GM18505 (cell line): ENCODE results near the gene ADRM1.

Experiments used
- ATAC-seq: cut with Tn5 transposase; IDR thresholded peaks from one replicate; pipeline ENCODE4 v1.9.1; 2021; ENCODE audit not compliant: unreplicated experiment
- POLR2A ChIP-seq: IDR thresholded peaks from 4 replicates; pipeline ENCODE4 v1.6.1; 2011; ENCODE audit warnings: borderline replicate concordance; ENCODE audit not compliant: insufficient read depth, insufficient read length; ENCODE audit errors: extremely low read depth

Gene ADRM1

GRCh38 chr20:62269378-62269777, 33.4 kb upstream of the ADRM1 start:
- no peak for TF ChIP-seq POLR2A
- ATAC-seq: no peak

- TF ChIP-seq POLR2A: no peak
- ATAC-seq: no peak
These were observed 32.9 kb upstream of the ADRM1 start for GRCh38 chr20:62269871-62270270.

DNA sequence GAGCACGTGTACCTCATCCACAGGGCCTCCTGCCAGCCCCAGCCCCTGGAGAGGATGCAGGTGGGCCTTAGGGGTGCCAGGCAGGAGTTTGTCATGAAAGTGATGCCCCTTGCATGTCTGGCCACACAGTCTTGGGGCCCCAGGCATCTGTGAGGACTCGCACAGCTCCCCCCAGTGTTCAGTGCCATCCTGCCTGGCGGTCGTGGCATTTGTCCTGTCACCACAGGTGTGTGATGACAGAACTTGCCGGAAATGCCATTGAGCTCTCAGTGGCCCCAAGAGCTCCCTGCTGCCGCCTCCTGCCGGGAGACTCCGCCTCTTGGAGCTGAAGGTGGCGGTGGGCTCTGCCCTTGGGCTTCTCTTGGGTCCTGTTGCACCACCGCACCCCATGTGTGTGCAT, 30.6 kb upstream of the ADRM1 start:
- no peak for ATAC-seq
- no peak for TF ChIP-seq POLR2A

DNA sequence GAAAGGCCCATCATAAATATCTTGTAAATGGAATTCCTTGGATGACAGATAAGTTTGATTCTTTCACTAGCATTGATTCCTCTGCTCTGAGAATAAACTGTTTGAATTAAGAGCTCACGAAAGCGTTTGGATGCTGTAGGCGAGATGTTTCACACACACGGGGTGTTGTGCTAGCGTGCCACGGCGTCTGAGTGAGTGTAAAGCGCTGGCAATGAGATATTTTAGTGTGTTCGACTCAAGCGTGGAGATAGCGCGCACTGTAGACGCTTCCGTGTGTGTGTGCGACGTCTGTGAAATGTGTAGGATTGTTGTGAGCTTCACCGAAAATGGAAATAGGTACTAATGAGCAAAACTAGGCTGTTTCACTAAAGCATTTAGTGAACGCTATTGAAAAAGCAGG, 29.4 kb upstream of the ADRM1 start:
- no peak for TF ChIP-seq POLR2A
- ATAC-seq: no peak

DNA sequence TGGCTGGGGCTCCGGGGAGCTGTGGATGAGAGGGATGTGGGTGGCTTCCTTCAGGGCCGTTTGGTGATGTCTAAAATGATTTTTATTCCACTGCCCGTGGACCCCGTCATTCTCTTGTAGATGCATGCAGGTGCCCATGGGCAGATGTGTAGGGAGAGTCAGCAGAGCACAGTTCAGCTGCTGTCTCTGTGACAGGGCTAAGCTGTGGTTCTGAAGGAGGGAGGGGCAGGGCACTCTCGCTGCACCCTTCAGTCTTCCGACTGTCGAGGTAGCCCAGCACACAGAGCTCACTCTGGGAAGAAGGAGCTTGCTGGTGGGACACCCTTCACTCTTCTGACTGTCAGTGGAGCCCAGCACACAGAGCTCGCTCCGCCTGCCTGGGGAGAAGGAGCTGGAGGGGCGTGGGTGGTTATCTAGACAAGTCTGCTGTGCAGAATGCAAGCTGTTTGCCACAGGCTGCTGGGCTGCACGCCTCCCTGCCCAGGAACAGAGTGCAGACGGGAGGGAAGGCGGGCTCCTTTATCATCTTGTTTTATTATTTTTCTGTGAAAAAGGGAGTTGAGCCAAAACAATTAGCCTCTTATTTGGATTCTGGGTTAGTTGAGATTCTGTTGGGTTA, 28.4 kb upstream of the ADRM1 start:
- no peak for TF ChIP-seq POLR2A
- no peak for ATAC-seq

DNA sequence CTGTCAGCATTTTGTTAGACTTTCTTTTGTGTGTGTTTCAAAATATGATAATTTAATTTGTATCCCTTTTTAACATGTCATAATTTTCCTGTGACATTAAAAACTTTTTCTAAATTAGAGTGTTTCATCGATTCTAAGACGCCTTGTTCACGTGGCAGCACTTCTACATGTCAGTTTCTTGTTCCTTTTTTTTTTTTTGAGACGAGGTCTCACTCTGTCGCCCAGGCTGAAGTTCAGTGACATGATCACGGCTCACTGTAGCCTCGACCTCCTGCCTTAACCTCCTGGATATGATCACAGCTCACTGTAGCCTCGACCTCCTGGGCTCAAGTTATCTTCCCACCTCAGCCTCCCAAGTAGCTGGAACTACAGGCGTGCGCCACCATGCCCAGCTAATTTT, 27.6 kb upstream of the ADRM1 start:
- no peak for ATAC-seq
- TF ChIP-seq POLR2A: no peak

DNA sequence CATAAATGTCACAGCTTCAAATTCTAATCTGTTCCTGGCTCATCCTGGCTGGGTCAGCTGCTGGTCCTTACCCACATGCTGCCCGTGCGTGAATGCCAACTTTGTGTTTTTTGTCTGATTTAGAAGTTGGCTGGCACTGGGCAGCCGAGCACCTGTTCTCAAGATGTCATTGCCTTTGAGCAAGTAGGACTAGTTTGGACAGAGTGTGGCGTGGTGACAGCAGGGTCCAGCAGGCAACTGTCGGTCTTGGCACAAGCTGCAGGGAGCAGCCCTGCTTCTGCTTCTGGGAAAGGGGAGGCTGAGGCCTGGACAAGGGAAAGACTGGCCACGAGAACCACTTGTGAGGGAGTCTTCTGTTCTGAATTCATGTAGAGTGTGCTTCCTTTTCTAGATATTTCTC, 26.4 kb upstream of the ADRM1 start:
- TF ChIP-seq POLR2A: no peak
- ATAC-seq: no peak

DNA sequence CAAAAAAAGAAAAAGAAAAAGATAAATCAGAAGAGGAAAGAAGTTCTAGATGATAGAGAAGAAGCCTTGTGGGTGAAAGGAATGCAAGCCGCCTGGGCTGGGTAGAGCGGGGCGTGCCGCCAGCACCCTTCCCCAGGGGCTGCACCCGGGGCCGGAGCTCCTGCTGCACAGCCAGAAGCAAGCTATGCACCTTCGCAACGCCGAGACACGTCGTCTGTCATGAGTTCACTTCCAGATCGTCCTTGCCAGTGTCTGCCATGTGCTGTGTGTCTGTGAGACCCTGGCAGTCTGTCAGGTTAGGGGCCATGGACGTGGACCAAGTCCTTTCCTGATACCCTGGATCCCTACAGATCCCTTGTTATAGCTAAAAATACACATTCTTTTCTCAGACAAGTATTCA, 25.5 kb upstream of the ADRM1 start:
- ATAC-seq: no peak
- no peak for TF ChIP-seq POLR2A

DNA sequence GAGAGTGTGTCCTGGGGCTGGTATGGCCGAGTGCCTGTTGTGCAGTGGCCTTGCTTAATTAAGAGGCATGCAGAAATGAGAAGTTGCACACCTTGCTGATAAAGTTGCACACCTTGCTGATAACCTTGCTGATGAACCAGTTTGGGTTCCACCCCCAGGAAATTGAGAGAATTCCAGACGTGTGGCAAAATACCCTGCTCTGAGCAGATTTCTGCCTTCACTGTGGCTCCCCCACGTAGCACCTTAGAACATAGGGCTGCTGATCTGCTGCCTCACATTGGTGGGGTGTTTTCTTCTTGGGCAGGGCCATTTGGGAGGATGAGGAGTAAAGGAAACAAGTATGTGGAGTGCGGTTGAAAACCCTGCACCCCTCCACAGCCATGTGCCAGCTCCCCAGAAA, 22.5 kb upstream of the ADRM1 start:
- no peak for ATAC-seq
- no peak for TF ChIP-seq POLR2A

DNA sequence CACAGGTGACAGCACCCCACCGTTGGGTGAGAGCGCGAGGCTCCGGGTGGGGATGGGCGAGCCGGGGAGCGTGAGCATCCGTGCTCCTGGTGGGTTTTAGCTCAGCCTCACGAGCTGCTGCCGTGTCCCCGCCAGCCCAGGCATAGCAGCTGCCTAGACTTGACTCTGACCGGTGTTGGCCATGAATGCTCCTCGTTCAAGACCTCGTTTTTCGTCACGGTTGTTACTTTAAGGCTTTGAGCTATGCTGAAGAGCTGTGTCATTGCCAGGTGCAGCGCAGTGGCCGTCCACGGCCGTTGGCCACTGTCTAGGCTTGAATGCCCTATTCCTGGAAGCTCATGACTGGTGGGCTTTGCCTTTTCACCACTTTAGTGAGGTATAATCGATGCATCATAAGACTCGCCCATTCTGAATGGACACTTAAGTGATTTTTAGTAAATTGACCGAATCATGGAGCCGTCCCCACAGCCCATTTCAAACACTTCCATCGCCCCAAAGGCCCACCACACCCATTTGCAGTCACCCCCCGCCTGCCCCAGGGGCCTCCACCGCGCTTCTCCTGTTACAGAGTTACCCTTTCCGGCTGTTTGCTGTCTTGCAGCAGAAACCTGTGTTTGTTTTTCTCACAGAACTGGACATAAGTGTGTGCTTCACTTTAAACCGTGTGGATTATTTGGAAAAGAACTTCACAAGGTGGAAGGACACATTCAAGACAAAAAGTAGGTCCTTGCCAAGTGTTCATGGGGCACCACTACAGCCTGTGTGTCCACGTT, 21.4 kb upstream of the ADRM1 start:
- TF ChIP-seq POLR2A: no peak
- no peak for ATAC-seq

DNA sequence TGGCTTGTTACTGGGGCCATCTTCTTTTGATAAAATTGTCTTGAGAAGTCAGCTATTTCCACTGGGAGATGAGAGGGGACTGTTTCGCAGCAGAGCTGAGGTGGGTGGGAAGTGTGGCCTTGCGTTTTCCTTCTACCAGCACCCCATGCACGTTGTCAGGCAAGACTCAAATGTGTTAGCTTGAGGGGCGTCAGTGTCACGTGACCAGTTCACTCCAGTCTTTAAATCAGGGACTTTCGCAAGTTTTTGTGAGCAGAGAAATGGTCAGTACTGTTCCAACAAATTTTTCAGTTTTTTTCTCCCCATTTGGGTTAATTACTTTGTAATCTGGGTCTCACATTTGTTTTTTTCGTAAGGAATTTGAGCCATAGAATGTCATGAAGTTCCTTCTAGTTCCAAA, 20.7 kb upstream of the ADRM1 start:
- no peak for ATAC-seq
- no peak for TF ChIP-seq POLR2A

GRCh38 chr20:62282877-62283503, 19.8 kb upstream of the ADRM1 start:
- no peak for TF ChIP-seq POLR2A
- no peak for ATAC-seq

DNA sequence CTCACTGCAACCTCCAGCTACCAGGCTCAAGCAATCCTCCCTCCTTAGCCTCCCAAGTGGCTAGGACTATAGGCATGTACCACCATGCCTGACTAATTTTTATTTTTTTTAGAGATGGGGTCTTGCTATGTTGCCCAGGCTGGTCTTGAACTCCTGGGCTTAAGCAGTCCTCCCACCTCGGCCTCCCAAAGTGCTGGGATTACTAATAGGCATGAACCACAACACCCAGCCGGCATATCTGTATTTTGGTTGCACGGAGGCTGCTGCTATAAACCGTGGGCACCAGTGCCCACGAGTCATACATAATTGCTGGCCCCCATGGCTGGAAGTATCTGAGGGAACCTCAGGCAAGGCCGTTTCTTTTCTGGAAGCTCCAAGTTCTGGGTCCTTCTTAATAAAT, 18.3 kb upstream of the ADRM1 start:
- no peak for ATAC-seq
- no peak for TF ChIP-seq POLR2A

GRCh38 chr20:62285151-62285550, 17.6 kb upstream of the ADRM1 start:
- TF ChIP-seq POLR2A: no peak
- no peak for ATAC-seq
